IPS-15b (cell line): Measurements from ENCODE around the gene POGZ.
"Not testable (repeated sequence)": the region's sequence is repeated elsewhere in the genome, so short reads cannot be mapped to it uniquely, and the experiment has no call there.

Source experiments
- H3K27me3 ChIP-seq: one replicate; pipeline ENCODE4 v1.6.1; 2013; ENCODE audit warnings: low read length; ENCODE audit not compliant: control insufficient read depth, insufficient read depth
- H3K36me3 ChIP-seq: one replicate; pipeline ENCODE4 v1.6.1; 2013; ENCODE audit warnings: low read length; ENCODE audit not compliant: control insufficient read depth, insufficient read depth
- H3K4me1 ChIP-seq: one replicate; pipeline ENCODE4 v1.6.1; 2013; ENCODE audit warnings: mild to moderate bottlenecking, low read length; ENCODE audit not compliant: control insufficient read depth, insufficient read depth
- H3K4me3 ChIP-seq: one replicate; pipeline ENCODE4 v1.5.1; 2013; ENCODE audit warnings: low read depth, low read length
- H3K9ac ChIP-seq: one replicate; pipeline ENCODE4 v1.6.1; 2013; ENCODE audit warnings: low read depth, mild to moderate bottlenecking, low read length
- H3K9me3 ChIP-seq: one replicate; pipeline ENCODE4 v1.6.1; 2013; ENCODE audit warnings: mild to moderate bottlenecking, low read length; ENCODE audit not compliant: control insufficient read depth, insufficient read depth

The POGZ gene

GRCh38 chr1:151407304-151407703, 52.0 kb downstream of the POGZ start:
- no peaks in the 10 kb centered on the region for H3K4me1 ChIP-seq
- peaks cover 45% of the 10 kb centered on the region for H3K36me3 ChIP-seq
- no peak overlapping the region for H3K9ac ChIP-seq
- no peaks in the 10 kb centered on the region for H3K9me3 ChIP-seq
- no peaks in the 10 kb centered on the region for H3K27me3 ChIP-seq
- no peak overlapping the region for H3K4me3 ChIP-seq

- Histone ChIP-seq H3K36me3 (peaks cover 53% of the 10 kb centered on the region), H3K9me3 (no peaks in the 10 kb centered on the region), H3K9ac (no peak overlapping the region), H3K4me1 (no peaks in the 10 kb centered on the region), H3K27me3 (no peaks in the 10 kb centered on the region), H3K4me3 (no peak overlapping the region)
Observed at GRCh38 chr1:151406176-151406575, 53.1 kb downstream of the POGZ start.

DNA sequence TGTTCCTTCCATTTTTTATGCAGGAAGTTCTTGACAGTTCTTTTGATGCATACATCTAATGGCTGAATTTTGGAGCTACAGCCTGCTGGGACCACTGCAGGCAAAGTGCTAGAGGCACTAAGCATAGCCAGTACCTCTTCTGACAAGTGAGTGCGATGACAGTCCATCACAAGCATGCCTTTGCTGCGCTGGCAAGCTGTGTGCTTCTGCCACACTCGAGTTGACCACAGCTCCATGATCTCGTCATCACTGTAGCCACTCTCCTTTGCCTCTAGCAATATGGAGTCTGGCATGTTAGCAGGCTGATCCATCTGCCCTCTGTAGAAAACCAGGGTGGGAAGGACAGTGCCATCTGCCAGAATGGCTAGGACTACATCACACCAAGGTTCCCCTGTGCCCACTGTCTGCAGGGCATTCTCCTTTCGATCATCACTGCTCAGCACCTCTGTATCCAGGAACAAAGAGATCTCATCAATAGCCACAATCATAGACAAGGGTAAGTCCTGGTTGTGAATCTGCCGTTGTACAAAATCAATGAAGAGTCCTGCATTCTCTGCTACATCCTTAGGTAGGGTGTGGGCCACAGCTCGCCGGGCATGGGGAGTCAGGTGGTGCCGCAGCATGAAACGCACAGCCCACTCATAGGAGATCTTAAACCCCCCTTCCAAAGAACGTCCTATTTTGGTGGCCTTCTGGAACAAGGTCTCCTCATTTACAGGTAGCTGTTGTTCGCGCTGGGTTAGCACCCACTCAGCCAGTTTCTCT, 53.9 kb downstream of the POGZ start:
- peaks cover 56% of the 10 kb centered on the region for H3K36me3 ChIP-seq
- no peaks in the 10 kb centered on the region for H3K27me3 ChIP-seq
- H3K4me3 ChIP-seq: no peak overlapping the region
- H3K4me1 ChIP-seq: no peaks in the 10 kb centered on the region
- H3K9ac ChIP-seq: no peak overlapping the region
- H3K9me3 ChIP-seq: no peaks in the 10 kb centered on the region

DNA sequence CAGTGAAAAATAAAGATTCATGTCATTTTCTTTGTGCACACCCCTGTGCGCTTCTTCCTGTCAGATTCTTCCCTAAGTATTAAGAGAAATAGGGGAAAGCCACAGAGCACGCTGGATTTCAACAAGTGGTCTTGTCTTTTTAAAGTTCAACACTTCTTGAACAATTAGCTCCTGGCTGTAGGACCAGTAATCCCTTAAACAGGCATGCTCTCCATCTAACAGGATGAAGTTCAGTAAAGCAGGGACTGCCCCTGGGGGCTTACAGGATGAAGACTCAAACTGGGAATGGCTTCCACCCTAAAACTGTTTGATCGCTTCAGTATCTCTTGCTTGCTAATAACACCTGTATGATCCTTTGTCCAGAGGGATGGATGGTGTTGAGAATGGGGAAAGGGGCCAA, 55.7 kb downstream of the POGZ start:
- H3K4me1 ChIP-seq: no peaks in the 10 kb centered on the region

DNA sequence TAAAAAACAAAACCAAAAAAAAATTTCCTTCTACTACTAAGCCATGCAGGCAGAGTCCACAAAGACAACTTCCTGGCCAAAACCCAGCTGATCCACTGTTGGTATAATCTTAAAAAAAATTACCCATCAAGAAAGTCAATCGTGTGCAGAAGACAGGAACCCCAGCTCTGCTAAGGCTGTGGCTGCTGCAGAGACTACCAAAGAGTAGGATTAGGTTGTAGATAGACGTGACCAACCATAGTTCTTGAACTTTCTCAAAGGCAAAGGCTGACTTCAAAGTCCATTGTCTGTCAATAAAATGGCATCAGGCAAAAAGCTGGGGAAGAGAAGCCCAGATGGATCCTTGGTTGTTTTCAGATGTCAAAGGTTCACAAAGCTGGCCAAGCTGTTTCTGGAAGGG, 56.5 kb downstream of the POGZ start:
- H3K36me3 ChIP-seq: peaks cover 40% of the 10 kb centered on the region
- no peak overlapping the region for H3K9ac ChIP-seq

More for the DNA sequence above, 55.7 kb downstream of the POGZ start:
- Histone ChIP-seq H3K36me3 (peaks cover 49% of the 10 kb centered on the region), H3K9me3 (no peaks in the 10 kb centered on the region), H3K4me3 (no peak overlapping the region), H3K27me3 (no peaks in the 10 kb centered on the region), H3K9ac (no peak overlapping the region)

GRCh38 chr1:151401860-151402259, 57.4 kb downstream of the POGZ start:
- H3K4me3 ChIP-seq: no peak overlapping the region
- H3K9ac ChIP-seq: no peak overlapping the region
- H3K27me3 ChIP-seq: no peaks in the 10 kb centered on the region
- no peaks in the 10 kb centered on the region for H3K9me3 ChIP-seq
- H3K4me1 ChIP-seq: no peaks in the 10 kb centered on the region
- H3K36me3 ChIP-seq: peaks cover 35% of the 10 kb centered on the region

More for the DNA sequence above, 56.5 kb downstream of the POGZ start:
- no peaks in the 10 kb centered on the region for H3K27me3 ChIP-seq
- no peaks in the 10 kb centered on the region for H3K4me1 ChIP-seq
- no peak overlapping the region for H3K4me3 ChIP-seq
- no peaks in the 10 kb centered on the region for H3K9me3 ChIP-seq

GRCh38 chr1:151401125-151401788, 58.0 kb downstream of the POGZ start:
- Histone ChIP-seq H3K4me3 (peak overlapping the region; percentile 95), H3K36me3 (peaks cover 31% of the 10 kb centered on the region), H3K27me3 (no peaks in the 10 kb centered on the region), H3K9me3 (no peaks in the 10 kb centered on the region), H3K9ac (no peak overlapping the region), H3K4me1 (no peaks in the 10 kb centered on the region)

- Histone ChIP-seq H3K9me3 (no peaks in the 10 kb centered on the region), H3K4me1 (no peaks in the 10 kb centered on the region), H3K27me3 (no peaks in the 10 kb centered on the region), H3K4me3 (peak within 1 kb of the TSS; percentile 95), H3K9ac (peak within 1 kb of the TSS; percentile 94), H3K36me3 (peaks cover 16% of the 10 kb centered on the region)
Observed at GRCh38 chr1:151399324-151400171, 59.7 kb downstream of the POGZ start, which contains the start of gene PSMB4. Gene PSMB4, plus strand, starts transcription at chr1:151399573. Its CDS starts 15 bp downstream, at chr1:151399588.

GRCh38 chr1:151396265-151396664, 63.0 kb downstream of the POGZ start:
- H3K27me3 ChIP-seq, H3K9me3 ChIP-seq, H3K9ac ChIP-seq, H3K4me3 ChIP-seq, H3K36me3 ChIP-seq, H3K4me1 ChIP-seq: not testable (repeated sequence)

GRCh38 chr1:151393583-151393982, 65.7 kb downstream of the POGZ start:
- Histone ChIP-seq H3K9ac (no peak overlapping the region), H3K36me3 (no peaks in the 10 kb centered on the region), H3K4me3 (no peak overlapping the region)

DNA sequence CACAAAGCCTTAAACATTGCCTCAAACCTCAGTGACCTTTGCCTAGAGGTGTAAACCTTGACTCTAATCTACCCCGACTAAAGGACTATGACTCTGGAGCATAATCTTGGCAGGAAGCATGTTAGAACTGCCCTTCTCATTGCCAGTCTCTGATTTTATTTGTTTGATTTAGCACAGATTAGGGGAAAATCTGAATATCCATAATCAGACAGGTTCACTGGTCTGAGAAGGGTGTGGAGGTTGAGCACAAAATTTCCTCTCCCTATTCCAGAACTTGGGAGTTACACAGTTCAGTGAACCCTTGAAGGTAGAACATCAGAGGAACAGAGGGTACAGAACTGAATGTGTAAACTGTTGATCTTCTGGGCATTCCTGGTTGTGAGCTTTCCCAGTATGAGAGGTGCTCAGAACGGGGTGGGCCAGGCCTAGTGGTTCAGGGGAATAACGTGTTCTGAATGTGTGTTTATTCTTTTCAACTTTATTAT, 68.2 kb downstream of the POGZ start:
- Histone ChIP-seq H3K9me3 (no peaks in the 10 kb centered on the region), H3K9ac (no peak overlapping the region), H3K4me3 (no peak overlapping the region), H3K27me3 (no peaks in the 10 kb centered on the region), H3K36me3 (no peaks in the 10 kb centered on the region), H3K4me1 (no peaks in the 10 kb centered on the region)

More at GRCh38 chr1:151393583-151393982, 65.7 kb downstream of the POGZ start:
- H3K4me1 ChIP-seq: no peaks in the 10 kb centered on the region
- H3K9me3 ChIP-seq: no peaks in the 10 kb centered on the region
- H3K27me3 ChIP-seq: no peaks in the 10 kb centered on the region
